ENCODE data around the gene NEURL2. TPM values are rescaled to one million over a fixed set of nuclear protein-coding genes. Genes with fewer than 3 reads are reported as not detected.
A peak's percentile ranks its signal among the peaks of the same experiment; 100 is the strongest.
"Not testable (repeated sequence)": the region's sequence is repeated elsewhere in the genome, so short reads cannot be mapped to it uniquely, and the experiment has no call there.

NEURL2 gene
- total RNA-seq (2014; rRNA removed; shearing (Covaris generic)), result 1.4 and 1.5 TPM in 2 replicates
- 6.0 and 11.0 TPM in 2 replicates for polyA plus RNA-seq (2014; cell fraction: nucleus; rRNA removed)

GRCh38 chr20:45890985-45891983, at the start of gene NEURL2, which contains the start of gene CTSA:
NEURL2 (minus strand) TSS chr20:45891208; CDS start chr20:45890991, 217 bp downstream.
CTSA (plus strand) TSS chr20:45891335; CDS start chr20:45891569, 234 bp downstream.
- DNase-seq (ENCODE audit: extremely low read depth, low read depth), result peak; percentile 84

- no peak for DNase-seq (ENCODE audit: extremely low read depth, low read depth)
These were observed 49.5 kb upstream of the NEURL2 start for GRCh38 chr20:45940469-45940868.

GRCh38 chr20:45940053-45940452, 49.0 kb upstream of the NEURL2 start:
- no peak for DNase-seq (ENCODE audit: extremely low read depth, low read depth)

GRCh38 chr20:45938727-45939438, 47.9 kb upstream of the NEURL2 start:
- DNase-seq (ENCODE audit: extremely low read depth, low read depth), result no peak

- DNase-seq (ENCODE audit: extremely low read depth, low read depth), result no peak
These were observed 46.8 kb upstream of the NEURL2 start for GRCh38 chr20:45937765-45938164.

GRCh38 chr20:45935416-45936046, 44.5 kb upstream of the NEURL2 start:
- DNase-seq (ENCODE audit: extremely low read depth, low read depth), result no peak

- peak; percentile 98 for DNase-seq (ENCODE audit: extremely low read depth, low read depth)
These were observed 43.8 kb upstream of the NEURL2 start, which contains the start of gene PCIF1 for GRCh38 chr20:45934586-45935415. PCIF1 (plus strand) TSS chr20:45934683; CDS start chr20:45939000, 4,317 bp downstream.

GRCh38 chr20:45934046-45934585, 43.1 kb upstream of the NEURL2 start:
- DNase-seq (ENCODE audit: extremely low read depth, low read depth), result no peak

- peak; percentile 65 for DNase-seq (ENCODE audit: extremely low read depth, low read depth)
These were observed 42.4 kb upstream of the NEURL2 start for GRCh38 chr20:45933266-45934045.

- DNase-seq (ENCODE audit: extremely low read depth, low read depth), result not testable (repeated sequence)
These were observed 40.7 kb upstream of the NEURL2 start for GRCh38 chr20:45931680-45932079.

GRCh38 chr20:45927071-45927878, 36.3 kb upstream of the NEURL2 start:
- no peak for DNase-seq (ENCODE audit: extremely low read depth, low read depth)

- DNase-seq (ENCODE audit: extremely low read depth, low read depth), result no peak
These were observed 35.7 kb upstream of the NEURL2 start for GRCh38 chr20:45926731-45927070.

- DNase-seq (ENCODE audit: extremely low read depth, low read depth), result no peak
These were observed 35.0 kb upstream of the NEURL2 start for GRCh38 chr20:45925821-45926506.

GRCh38 chr20:45924391-45925261, 33.6 kb upstream of the NEURL2 start:
- DNase-seq (ENCODE audit: extremely low read depth, low read depth), result no peak

GRCh38 chr20:45921337-45922189, 30.6 kb upstream of the NEURL2 start:
- no peak for DNase-seq (ENCODE audit: extremely low read depth, low read depth)
